ENCODE results near the gene TWIST2.

The TWIST2 gene

DNA sequence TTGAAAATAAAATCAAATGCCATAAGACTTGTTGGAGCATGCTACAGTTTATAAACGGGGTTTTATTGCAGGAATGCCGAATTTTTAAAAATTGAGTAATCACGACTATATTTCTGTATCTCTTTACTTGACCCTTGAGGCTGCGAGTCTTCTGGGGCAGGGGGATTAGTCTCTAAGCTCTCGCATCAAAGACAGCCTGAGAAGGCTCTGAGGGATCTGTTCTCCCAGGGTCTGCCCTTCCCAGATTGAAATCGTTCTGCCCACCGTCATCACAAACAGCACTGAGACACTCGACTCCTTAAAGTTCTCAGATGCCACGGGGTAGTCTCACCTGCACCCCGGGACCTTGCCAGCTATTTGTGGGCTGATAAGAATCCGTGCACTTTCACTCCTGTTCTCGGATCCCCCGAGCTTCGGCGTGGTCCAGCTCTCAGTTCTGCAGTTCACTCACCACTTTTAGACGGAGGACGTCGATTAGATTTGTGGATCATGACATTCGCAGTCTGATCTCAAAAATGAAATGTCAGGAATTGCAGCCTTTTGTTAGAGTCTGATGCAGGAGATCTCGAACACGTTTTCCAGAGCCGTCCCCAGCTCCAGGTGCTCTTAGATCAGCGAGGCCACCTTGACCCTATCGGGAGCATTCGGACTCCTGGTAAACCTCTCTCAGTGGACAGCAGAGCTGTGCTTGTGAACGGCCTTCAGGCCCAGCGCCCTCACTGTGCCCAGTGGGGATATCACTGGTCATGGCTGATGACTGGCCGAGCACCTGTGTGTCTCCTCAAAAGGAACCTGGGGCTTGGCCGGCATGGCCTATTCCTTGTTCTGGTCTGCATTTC, 43.0 kb downstream of the TWIST2 start:
- no peak for DNase-seq (ENCODE audit: low read depth)

DNA sequence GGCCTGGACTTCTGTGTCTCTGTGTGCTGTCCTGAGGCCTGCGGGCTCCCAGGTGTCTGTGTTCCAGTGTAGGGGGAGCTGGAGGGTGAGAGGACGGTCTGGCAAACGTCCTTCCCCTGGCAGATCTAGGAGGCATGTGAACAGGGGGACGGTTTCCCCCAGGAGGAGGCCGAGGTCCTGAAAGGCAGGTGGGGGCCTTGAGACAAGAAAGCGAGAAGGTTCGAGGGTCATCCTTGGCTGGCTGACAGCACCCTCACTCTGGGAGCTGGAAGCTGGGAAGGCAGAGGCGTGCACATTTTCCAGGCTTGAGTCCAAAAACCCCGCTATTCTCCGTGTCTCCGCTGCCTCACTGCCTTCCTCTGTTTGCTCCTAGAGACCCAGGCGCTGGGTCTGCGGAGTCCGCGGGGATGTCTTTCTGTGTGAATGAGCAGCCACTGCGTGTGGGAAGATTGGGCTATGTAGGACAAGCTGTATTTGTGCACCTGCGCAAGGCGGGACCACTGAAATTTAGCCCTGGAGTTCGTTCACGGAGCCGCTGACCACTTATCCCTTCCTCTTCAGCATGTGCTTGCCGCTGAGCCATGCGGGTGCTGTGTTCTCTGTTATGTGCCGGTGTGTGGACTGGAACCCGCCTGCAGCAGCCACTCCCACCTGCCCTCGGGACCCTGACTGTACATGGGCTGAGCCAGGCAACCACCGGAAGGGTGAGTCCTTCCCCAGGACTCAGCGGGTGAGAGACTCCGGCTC, 43.7 kb downstream of the TWIST2 start:
- no peak for DNase-seq (ENCODE audit: low read depth)

DNA sequence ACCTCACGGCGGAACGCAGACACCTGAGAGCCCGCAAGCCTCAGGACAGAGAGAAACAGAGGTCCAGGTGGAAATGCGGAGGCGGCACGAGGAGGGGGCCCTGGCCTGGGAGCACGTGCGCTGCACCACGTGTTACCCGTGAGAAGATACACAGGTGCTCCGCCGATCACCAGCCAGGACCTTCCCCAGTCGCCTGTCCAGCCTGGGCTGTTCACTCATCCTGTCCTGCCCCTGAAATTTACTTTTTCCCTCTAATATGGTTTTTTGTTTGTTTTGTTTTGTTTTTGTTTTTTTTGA, 44.3 kb downstream of the TWIST2 start:
- no peak for DNase-seq (ENCODE audit: low read depth)

- no peak for DNase-seq (ENCODE audit: low read depth)
Observed at GRCh38 chr2:238892796-238893195, 44.9 kb downstream of the TWIST2 start.

DNA sequence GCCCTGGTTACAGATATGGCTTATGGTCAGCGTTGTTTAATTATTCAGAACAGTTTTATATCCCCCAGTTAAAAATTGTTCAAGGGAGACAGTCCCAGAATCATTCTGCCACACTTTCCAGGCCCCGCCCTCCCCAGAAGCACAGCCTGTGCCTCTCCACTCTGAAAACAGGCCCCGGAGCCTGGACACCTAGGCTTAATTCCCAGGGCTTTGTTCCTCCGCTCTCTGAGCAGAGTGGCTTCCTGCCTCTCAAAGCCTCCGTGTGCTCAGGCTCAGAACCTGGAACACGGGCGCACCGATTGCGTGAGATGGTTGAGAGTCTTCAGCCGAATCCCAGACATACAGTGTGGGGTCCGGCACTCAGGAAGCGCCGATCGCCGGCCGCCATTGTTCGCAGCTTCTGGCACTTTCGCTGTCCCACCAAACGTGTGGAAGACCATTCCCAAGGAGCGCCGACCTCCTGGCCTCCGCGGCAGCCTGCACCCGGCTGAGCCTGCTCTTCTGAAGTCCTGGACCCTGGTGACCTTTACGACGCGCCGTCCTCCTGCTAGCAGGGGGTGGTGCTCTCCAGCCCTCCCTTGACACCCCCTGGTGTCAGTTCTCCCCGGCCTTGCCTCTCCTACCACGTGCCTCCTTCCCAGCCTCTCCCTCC, 45.6 kb downstream of the TWIST2 start:
- no peak for DNase-seq (ENCODE audit: low read depth)

DNA sequence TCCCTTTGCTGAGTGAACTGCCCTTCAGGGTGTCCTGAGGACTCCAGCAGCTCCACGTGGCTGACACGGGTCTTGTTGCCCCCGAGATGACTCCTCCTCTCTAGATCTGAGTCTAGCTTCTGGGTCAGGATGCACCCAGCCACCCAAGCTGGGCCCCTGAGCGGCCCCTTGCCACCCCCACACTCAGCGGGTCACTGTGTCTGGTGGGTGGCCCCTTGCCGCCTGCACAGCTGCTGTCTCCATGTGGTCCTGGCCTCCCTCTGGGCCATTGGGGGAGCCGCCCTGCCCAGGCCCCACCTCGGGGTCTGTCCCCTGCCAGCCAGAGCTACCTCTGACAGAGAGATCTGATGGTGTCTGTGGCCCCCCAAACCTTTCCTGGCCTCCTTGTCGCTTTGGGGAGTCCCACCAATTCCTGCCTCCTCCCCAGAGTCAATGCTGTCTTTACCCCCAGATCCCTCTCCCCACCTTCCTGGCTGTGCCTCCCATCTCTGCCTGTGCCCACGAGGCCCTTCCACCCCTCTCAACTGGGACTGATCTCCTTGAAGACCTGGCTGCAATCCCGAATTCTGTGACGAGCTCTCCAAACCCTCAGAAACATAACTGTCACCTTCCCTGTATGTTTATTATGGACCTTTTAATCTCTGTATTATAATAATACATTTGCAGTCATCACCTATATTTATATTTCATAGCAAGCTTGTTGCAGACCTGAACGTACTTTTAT, 46.5 kb downstream of the TWIST2 start:
- no peak for DNase-seq (ENCODE audit: low read depth)

- no peak for DNase-seq (ENCODE audit: low read depth)
Observed at GRCh38 chr2:238894950-238895298, 47.0 kb downstream of the TWIST2 start.

GRCh38 chr2:238895361-238895882, 47.5 kb downstream of the TWIST2 start:
- DNase-seq (ENCODE audit: low read depth) = no peak

GRCh38 chr2:238895891-238896600, 48.2 kb downstream of the TWIST2 start:
- no peak for DNase-seq (ENCODE audit: low read depth)

GRCh38 chr2:238896641-238897040, 48.8 kb downstream of the TWIST2 start:
- DNase-seq (ENCODE audit: low read depth) = no peak

DNA sequence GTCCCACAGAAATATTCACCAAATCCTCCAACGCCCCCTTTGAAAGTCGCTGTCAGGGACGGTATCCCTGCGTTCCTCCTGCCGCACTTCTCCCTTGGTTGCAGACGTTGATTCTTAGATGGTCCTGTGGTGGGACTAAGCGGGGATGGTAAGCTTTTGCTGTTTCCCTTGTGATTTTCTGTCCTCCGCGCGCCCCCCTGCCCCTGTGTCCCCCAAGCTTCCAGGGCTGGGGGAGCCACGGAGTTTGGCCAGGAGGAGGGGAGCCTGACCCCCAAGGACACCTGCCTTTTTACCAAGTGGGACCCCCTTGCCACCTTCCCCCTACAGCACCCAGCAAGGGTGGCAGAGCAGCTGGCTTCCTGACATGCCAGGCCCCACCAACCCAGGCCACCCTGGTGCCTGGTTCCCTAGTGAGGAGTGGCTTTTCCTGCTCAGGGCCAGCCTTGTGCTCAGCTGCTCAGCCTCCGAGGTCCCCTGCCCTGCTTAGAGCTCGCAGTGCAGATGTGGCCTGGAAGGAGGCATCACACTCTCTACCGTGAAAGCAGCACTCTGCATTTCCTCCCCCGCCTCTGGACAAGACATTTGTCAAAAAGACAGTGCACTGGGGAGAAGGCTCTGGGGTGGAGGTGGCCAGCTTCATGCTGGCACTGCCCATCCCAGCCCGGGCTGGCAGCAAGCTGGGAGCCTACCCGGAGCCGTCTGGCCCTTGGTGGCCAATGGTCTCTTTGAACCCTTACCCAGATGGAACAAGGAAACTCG, 49.4 kb downstream of the TWIST2 start:
- no peak for DNase-seq (ENCODE audit: low read depth)

DNA sequence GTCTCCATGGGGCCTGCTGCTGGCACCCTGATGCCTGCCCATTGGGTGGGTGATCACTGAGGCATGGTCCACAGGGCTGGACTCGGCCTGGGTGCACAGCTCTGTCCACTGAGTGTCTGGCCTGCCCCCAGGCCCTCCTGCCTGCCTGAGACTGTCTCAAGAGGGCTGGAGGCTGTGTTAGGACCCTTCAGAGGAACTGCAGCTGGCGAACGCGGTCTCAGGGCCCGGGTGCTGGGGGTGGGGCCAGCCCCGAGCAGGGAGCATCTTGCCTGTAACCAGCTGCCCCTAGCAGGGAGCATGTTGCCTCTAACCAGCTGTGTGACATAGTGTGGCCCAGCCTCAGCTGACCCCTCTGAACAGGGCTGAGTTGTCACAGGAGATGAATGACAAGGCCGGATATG, 50.0 kb downstream of the TWIST2 start:
- no peak for DNase-seq (ENCODE audit: low read depth)

DNA sequence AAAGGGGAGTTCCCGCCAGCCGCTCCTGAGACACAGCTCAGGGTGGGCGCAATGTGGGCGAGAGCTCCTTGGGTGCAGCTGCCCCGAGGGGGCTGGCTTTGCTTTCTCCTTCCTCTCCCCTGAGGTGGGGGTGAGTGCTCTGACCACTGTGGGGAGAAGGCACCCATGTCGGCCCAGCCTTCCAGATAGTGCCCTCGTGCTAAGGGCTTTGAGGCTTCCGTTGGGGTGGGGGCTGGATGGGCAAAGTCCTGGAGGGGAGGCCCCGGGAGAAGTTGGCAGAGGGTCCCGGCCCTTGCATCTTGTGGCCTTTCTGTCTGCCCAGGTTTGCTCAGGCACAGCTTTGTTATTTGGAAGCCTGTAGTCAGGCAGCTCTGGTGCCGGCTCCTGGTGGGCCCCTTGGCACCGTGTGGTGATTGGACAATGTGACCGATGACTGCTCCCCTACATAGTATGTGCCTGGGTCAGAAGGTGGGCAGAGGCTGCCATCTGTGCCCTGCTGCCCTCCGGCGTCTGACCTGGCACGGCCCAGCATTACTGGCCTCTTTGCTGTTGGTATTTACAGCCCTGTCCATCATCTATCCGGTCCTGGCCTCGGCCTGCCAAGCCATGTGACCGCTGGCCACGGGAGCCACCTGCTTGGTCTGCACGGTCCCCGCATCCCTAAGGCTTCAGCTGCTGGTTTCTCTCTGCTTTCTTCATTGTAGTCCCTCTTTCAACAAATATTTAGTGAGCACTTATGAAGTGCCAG, 50.8 kb downstream of the TWIST2 start:
- DNase-seq (ENCODE audit: low read depth) = no peak

GRCh38 chr2:238899386-238899785, 51.5 kb downstream of the TWIST2 start:
- no peak for DNase-seq (ENCODE audit: low read depth)

- DNase-seq (ENCODE audit: low read depth) = no peak
Observed at GRCh38 chr2:238900511-238900910, 52.6 kb downstream of the TWIST2 start.

- no peak for DNase-seq (ENCODE audit: low read depth)
Observed at GRCh38 chr2:238901461-238902057, 53.7 kb downstream of the TWIST2 start.

GRCh38 chr2:238902285-238902684, 54.4 kb downstream of the TWIST2 start:
- DNase-seq (ENCODE audit: low read depth) = no peak

GRCh38 chr2:238903141-238903540, 55.3 kb downstream of the TWIST2 start:
- DNase-seq (ENCODE audit: low read depth) = no peak

GRCh38 chr2:238904177-238904576, 56.3 kb downstream of the TWIST2 start:
- DNase-seq (ENCODE audit: low read depth) = no peak

DNA sequence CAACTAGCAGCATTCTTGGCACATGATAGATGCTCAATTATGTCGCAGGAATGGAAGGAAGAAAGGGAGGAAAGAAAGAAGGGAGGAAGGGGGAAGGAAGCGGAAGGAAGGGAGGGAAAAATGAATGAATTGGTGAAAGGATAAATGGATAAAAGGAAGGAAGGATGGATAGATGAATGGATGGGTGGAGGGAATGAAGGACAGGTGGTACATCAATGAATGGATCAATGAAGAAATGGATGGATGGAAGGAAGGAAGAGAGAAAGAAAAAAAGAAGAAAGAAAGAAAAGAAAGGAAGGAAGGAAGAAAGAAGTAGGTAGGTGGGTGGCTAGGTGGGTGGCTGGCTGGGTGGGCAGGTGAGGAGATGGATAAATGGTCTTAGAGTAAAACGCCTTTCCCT, 56.8 kb downstream of the TWIST2 start:
- no peak for DNase-seq (ENCODE audit: low read depth)

Data from activated T-helper 1 cell treated with Interleukin-2 at 50 U/mL for 16 hours (primary cell).